Esophagus muscularis mucosa (tissue), 4 donors: Measurements from ENCODE around the gene SNX9. TPM values are rescaled to one million over a fixed set of nuclear protein-coding genes. Genes with fewer than 3 reads are reported as not detected.

ENCODE experiments used
- DNase-seq: peaks from one replicate; pipeline ENCODE4 v3.0.0-alpha.2; 2017; ENCODE audit errors: extremely low spot score
- H3K27ac ChIP-seq, 4 donors: fragments of 200-600 bp; sonication (generic); replicated peaks in 1 of 4; 1 replicate in 3 of 4; 2 replicates in 1 of 4; pipeline ENCODE4 v1.5.1; 2016 to 2019; ENCODE audit warnings: mild to moderate bottlenecking in 1 of 4
- H3K27me3 ChIP-seq, 4 donors: fragments of 200-600 bp; sonication (generic); one replicate each; pipeline versions ENCODE4 v1.5.1 to v1.6.0; 2016 to 2019
- H3K36me3 ChIP-seq, 4 donors: fragments of 200-600 bp; sonication (generic); one replicate each; pipeline ENCODE4 v1.5.1; 2016 to 2019
- H3K4me1 ChIP-seq, 4 donors: fragments of 200-600 bp; sonication (generic); one replicate each; pipeline ENCODE4 v1.5.1; 2016 to 2019
- H3K4me3 ChIP-seq, 4 donors: fragments of 200-600 bp; sonication (generic); 1 replicate in 2 of 4; 2 replicates in 2 of 4; pipeline ENCODE4 v1.5.1; 2016 to 2019; ENCODE audit warnings: mild to moderate bottlenecking in 4 of 4, moderate library complexity in 1 of 4
- H3K9me3 ChIP-seq, 4 donors: fragments of 200-600 bp; sonication (generic); 1 replicate in 3 of 4; 2 replicates in 1 of 4; pipeline ENCODE4 v1.5.1; 2016 to 2019
- CTCF ChIP-seq, 3 experiments: fragments of 200-600 bp in 2 of 3; fragments of 450-650 bp in 1 of 3; sonication (generic) in 2 of 3; IDR thresholded peaks; one replicate each; pipeline ENCODE4 v1.5.1; 2017 to 2019; ENCODE audit warnings: antibody characterized with exemption in 3 of 3, mild to moderate bottlenecking in 2 of 3, moderate library complexity in 1 of 3
- EP300 ChIP-seq: sonication (generic); formaldehyde crosslinking; IDR thresholded peaks from one replicate; pipeline ENCODE4 v1.6.1; 2017; ENCODE audit warnings: antibody characterized with exemption
- POLR2A ChIP-seq: fragments of 450-650 bp; IDR thresholded peaks from one replicate; pipeline ENCODE4 v1.6.1; 2017; ENCODE audit warnings: antibody characterized with exemption, moderate library complexity, mild to moderate bottlenecking, low read depth
- POLR2AphosphoS5 ChIP-seq, 2 donors: sonication (generic); formaldehyde crosslinking; IDR thresholded peaks; one replicate each; pipeline ENCODE4 v1.6.1; 2017; ENCODE audit warnings: antibody characterized with exemption in 2 of 2
- WGBS: methylation state at CpG from one replicate; pipeline ENCODE4 v1.1.5; 2018; 5-methylcytosine and 5-hydroxymethylcytosine counted together
- intact Hi-C: fragments of 100-400 bp; cut with DNase I; formaldehyde crosslinking; loops from one replicate; pipeline ENCODE4 v1.15.1; 2023
- total RNA-seq, 4 donors: library from RNA; depleted of rRNA; stranded (reverse); fragments of >200 nt; gene quantifications; one replicate each; pipeline versions ENCODE4 v1.1.0 to v1.2.1, GENCODE V29; 2016

Gene SNX9
- total RNA-seq, 4 donors from 2014 or later = 78.1 to 94.7 (median 85.1) TPM

DNA sequence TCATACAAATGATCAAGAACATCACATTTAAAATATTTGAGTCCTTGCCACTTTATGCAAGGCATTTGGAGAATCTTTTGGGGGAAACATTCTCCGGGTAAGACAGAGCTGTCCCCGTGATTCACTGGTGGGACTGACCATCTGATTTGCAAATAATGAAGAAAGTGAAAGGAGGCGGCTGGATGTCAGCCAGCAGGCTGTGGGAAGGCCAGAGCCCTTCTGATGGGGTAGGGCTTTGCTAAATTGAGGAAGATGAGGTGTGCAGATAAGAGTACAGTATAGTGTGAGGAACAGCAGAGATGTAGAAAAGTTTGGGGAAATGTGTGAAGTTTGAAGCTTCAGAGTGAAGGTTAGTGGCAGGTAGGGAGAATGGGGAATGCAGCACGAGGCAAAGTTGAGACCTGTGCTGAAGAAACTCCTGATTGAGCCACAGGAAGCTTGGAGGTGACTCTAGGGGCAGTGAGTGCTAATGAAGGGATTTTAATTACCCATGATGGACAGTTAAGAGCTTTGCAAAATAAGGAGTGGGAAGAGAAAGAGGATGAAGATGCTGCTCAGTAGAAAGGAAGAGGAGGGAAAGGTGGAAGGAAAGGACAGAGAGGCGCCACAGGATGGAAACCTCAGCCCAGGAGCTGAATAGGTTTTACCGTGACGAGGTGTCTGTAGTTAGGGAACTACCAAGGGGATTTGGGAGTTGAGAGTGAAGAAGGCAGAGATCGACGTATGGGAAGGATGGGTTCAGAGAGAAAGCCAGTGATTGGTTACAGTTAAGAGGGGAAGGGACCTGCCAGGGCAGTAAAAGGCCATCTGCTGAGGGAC is 68.7 kb downstream of the SNX9 start:
- 83% methylated on average over 9 of the region's 9 CpGs for WGBS

GRCh38 chr6:157892363-157892877 is 69.4 kb downstream of the SNX9 start:
- no peaks in the 10 kb centered on the region for H3K9me3 ChIP-seq
- peaks cover 7 to 25% (median 18%) of the 10 kb centered on the region in 4 donors for H3K36me3 ChIP-seq
- intact Hi-C loops = no loop called here
- no peak overlapping the region for H3K4me3 ChIP-seq
- H3K27me3 ChIP-seq = no peaks in the 10 kb centered on the region
- no peak overlapping the region for H3K27ac ChIP-seq
- DNase-seq = no peak
- 91% methylated on average over 5 of the region's 5 CpGs for WGBS
- TF ChIP-seq EP300 (no peak), POLR2AphosphoS5 (IDR thresholded peaks at IDR 0.05) (no peak), CTCF (IDR thresholded peaks at IDR 0.05) (no peak), POLR2A (no peak)
- H3K4me1 ChIP-seq = no peaks in the 10 kb centered on the region

More for the DNA sequence above, 68.7 kb downstream of the SNX9 start:
- intact Hi-C loops = no loop called here
- Histone ChIP-seq H3K27ac (no peak overlapping the region), H3K36me3 (peaks cover 1 to 23% (median 12%) of the 10 kb centered on the region in 4 donors), H3K9me3 (no peaks in the 10 kb centered on the region), H3K4me1 (no peaks in the 10 kb centered on the region), H3K4me3 (no peak overlapping the region), H3K27me3 (no peaks in the 10 kb centered on the region)
- TF ChIP-seq POLR2AphosphoS5 (IDR thresholded peaks at IDR 0.05) (no peak), POLR2A (no peak), CTCF (IDR thresholded peaks at IDR 0.05) (no peak), EP300 (no peak)
- DNase-seq = no peak

DNA sequence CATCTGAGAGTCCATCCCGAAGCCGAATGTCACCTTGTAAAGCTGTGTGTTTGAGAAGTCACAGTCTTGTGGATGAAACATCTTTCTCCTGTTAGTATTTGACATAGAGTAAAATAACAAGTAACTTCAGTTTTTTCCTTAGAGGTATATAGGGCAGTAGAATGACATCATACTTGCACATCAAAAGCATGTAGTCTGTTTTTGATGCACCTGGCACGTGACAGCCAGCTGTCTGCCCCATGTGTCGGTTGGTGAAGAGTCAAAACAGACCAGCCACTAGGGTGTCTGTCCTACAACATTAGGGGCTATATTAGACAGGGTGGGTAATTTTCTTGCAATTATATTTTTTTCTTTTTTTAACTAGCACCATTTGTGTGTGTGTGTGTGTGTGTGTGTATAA is 70.2 kb downstream of the SNX9 start:
- TF ChIP-seq POLR2AphosphoS5 (IDR thresholded peaks at IDR 0.05) (no peak), POLR2A (no peak), CTCF (IDR thresholded peaks at IDR 0.05) (no peak), EP300 (no peak)
- intact Hi-C loops = no loop called here
- H3K4me3 ChIP-seq = no peak overlapping the region
- H3K36me3 ChIP-seq = peaks cover 15 to 25% (median 22%) of the 10 kb centered on the region in 4 donors
- no peaks in the 10 kb centered on the region for H3K27me3 ChIP-seq
- no peak overlapping the region for H3K27ac ChIP-seq
- WGBS = 92% methylated on average over 4 of the region's 4 CpGs
- H3K4me1 ChIP-seq = no peaks in the 10 kb centered on the region
- DNase-seq = no peak
- H3K9me3 ChIP-seq = no peaks in the 10 kb centered on the region

GRCh38 chr6:157895585-157895984 is 72.5 kb downstream of the SNX9 start:
- H3K4me1 ChIP-seq = no peaks in the 10 kb centered on the region
- no peaks in the 10 kb centered on the region for H3K9me3 ChIP-seq
- H3K4me3 ChIP-seq = no peak overlapping the region
- intact Hi-C loops = no loop called here
- no peak overlapping the region for H3K27ac ChIP-seq
- TF ChIP-seq POLR2A (no peak), POLR2AphosphoS5 (IDR thresholded peaks at IDR 0.05) (no peak)
- 89% methylated on average over 3 of the region's 3 CpGs for WGBS
- H3K36me3 ChIP-seq = peaks cover 15 to 35% (median 26%) of the 10 kb centered on the region in 4 donors
- H3K27me3 ChIP-seq = no peaks in the 10 kb centered on the region
- DNase-seq = no peak

DNA sequence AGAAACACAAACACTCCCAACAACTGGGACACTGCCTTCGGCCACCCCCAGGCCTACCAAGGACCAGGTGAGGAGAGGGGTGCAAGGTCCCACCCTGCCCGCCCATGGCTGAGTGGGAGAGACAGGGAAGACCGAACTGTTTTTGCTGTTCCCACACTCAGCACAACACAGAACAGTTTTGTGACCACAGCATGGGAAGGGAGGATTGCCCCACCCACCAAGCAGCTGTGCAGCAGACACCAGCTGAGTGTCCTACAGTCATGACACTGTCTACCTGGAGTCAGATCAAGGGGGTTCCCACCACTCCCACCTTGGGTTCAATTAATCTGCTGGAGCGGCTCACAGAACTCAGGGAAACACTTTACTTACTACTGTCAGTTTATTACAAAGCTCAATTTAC is 73.9 kb downstream of the SNX9 start:
- no peaks in the 10 kb centered on the region for H3K9me3 ChIP-seq
- H3K4me1 ChIP-seq = no peaks in the 10 kb centered on the region
- no peak for DNase-seq
- intact Hi-C loops = no loop called here
- no peaks in the 10 kb centered on the region for H3K27me3 ChIP-seq
- TF ChIP-seq CTCF (IDR thresholded peaks at IDR 0.05) (no peak), EP300 (no peak), POLR2A (no peak), POLR2AphosphoS5 (IDR thresholded peaks at IDR 0.05) (no peak)
- no peak overlapping the region for H3K4me3 ChIP-seq
- WGBS = 100% methylated on average over 3 of the region's 4 CpGs
- peaks cover 15 to 47% (median 31%) of the 10 kb centered on the region in 4 donors for H3K36me3 ChIP-seq
- no peak overlapping the region for H3K27ac ChIP-seq
